ENCODE results near the gene FUT1. TPM values are rescaled to one million over a fixed set of nuclear protein-coding genes. Genes with fewer than 3 reads are reported as not detected.
"Not testable (repeated sequence)": the region's sequence is repeated elsewhere in the genome, so short reads cannot be mapped to it uniquely, and the experiment has no call there.

Gene FUT1
- total RNA-seq, 1 donor from 2014 or later: 10.9 TPM

GRCh38 chr19:48768171-48768753 lies 15.8 kb upstream of the FUT1 start:
- not testable (repeated sequence) for DNase-seq

DNA sequence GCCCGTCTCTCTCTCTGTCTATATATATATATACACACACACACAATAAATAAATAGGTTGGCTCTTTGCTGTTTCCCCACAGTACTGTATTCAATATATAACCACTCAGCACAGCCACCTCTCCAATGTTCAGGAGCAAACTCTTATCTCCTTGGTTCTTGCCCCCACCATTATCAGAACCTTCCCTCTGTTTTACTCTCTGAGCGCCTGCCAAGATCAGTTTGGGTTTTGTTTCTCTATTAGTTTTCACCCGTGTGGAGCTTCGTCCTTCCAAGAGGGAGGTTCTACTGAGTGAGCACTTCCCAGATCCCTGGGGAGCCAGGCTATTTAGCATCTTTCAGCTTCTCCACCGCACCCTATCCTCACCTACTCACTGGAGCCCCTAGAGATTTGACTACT lies 13.4 kb upstream of the FUT1 start:
- DNase-seq: not testable (repeated sequence)

GRCh38 chr19:48760504-48761205 lies 8.2 kb upstream of the FUT1 start:
- DNase-seq: peak; percentile 71

DNA sequence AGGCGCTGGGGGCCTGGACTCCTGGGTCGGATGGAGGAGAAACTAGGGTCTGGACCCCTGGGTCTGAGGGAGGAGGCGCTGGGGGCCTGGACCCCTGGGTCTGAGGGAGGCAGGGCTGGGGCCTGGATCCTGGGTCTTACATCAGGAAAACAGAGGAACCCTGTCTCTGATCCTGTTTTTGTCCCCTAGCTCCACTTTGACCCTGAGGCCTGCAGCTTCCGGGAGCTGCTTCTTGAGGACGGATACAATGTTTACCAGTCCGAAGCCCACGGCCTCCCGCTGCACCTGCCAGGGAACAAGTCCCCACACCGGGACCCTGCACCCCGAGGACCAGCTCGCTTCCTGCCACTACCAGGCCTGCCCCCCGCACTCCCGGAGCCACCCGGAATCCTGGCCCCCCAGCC lies 5.3 kb upstream of the FUT1 start:
- no peak for DNase-seq

DNA sequence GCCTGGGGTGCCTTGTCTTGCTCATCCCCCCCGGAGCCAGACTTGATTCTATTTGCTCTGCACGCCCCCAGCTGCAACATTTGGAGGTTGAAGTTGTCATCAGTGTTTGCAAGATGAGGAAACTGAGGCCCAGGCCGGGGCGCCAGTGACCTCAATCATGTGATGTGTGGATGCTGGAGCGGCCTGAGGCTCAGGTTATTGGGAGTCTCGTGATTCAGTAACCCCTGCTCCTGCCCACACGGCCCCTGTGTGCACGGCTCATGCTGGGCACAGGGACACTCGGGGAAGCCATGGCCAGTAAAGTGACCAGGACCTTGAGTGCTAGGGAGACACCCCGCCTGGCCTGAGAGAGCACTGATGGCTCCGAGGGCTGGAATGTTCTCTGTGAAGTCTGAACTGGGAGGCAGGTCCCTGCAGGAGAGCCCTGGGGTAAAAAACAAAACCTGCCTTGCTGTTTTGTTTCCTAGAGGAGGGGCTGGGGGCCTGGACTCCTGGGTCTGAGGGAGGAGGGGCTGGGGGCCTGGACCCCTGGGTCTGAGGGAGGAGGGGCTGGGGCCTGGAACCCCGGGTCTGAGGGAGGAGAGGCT lies 4.7 kb upstream of the FUT1 start:
- DNase-seq: no peak

- no peak for DNase-seq
Measured at GRCh38 chr19:48756686-48757085, 4.2 kb upstream of the FUT1 start.

- no peak for DNase-seq
Measured at GRCh38 chr19:48756212-48756611, 3.8 kb upstream of the FUT1 start.

DNA sequence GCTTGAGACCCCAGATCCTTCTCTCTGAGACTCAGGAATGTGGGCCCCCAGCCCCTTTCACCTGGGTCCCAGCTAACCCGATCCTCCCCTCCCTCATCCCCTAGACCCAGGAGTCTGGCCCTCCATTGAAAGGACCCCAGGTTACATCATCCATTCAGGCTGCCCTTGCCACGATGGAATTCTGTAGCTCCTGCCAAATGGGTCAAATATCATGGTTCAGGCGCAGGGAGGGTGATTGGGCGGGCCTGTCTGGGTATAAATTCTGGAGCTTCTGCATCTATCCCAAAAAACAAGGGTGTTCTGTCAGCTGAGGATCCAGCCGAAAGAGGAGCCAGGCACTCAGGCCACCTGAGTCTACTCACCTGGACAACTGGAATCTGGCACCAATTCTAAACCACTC lies 3.3 kb upstream of the FUT1 start:
- no peak for DNase-seq

- DNase-seq: no peak
Measured at GRCh38 chr19:48755084-48755641, 2.7 kb upstream of the FUT1 start, which contains the start of gene FGF21. Gene FGF21 (plus strand): TSS chr19:48755524. CDS start chr19:48756237, 713 bp downstream.

DNA sequence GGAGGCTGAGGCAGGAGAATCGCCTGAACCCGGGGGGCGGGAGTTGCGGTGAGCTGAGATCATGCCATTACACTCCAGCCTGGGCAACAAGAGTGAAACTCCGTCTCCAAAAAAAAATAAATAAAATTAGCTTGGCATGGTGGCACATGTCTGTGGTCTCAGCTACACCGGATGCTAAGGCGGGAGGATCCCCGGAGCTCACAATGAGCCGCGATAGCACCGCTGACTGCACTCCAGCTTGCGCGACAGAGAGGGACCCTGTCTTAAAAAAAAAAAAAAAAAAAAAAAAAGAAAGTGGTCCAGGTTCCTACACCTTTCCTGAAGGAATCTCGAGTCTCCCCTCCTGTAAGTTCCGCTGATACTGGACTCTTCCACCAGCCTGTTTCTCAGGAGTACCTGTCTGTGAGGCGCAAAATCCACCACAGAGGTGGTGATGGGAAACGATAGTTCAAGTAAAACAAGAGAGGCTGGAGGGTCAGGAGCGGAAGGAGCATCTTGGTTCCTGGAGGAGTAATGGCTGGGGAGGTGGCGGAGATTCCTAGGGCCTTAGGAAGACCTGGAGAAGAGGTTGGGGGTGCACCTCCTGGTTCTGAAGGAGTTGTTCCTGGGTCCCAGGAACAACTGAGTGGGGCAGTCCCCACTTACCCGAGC lies 471 bp downstream of the FUT1 start:
- DNase-seq: no peak

- DNase-seq: no peak
Measured at GRCh38 chr19:48750771-48751504, 1.5 kb downstream of the FUT1 start.

DNA sequence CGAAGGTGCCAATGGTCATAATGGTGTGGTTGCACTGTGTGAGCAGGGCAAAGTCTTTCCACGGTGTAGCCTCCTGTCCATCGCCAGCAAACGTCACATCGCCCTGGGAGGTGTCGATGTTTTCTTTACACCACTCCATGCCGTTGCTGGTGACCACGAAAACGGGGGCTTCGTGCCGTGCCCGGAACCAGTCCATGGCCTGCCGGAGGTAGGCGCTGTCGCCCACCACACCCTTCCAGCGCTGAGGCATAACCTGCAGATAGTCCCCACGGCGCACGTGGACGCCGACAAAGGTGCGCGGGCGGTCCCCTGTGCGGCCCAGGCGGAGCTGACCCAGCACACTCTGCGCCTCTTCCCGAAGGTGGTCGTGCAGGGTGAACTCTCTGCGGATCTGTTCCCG lies 2.1 kb downstream of the FUT1 start:
- DNase-seq: no peak

- no peak for DNase-seq
Measured at GRCh38 chr19:48749571-48750198, 2.8 kb downstream of the FUT1 start.

GRCh38 chr19:48746738-48747575 lies 5.5 kb downstream of the FUT1 start, which contains the start of gene IZUMO1:
Gene IZUMO1 (minus strand): TSS chr19:48746909. CDS start chr19:48745859, 1,050 bp downstream.
- peak; percentile 93 for DNase-seq

DNA sequence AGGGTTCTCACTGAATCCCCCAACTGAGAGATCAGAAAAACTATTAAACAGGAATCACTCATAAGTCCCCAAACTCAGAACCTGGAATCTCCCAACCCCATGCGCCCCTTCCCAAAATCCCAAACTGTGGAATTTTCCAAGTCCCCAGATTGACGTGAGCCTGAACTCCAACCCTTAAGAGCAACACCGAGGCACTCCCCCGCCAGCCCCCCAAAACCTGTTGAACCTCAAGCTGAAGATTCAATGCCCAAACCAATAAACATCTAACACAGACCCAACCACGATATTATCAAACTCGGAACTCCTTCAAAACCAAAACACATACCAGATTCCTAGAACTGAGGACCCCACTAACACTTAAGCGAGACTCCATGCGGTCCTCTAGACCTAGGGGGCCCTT lies 6.3 kb downstream of the FUT1 start:
- DNase-seq: no peak

DNA sequence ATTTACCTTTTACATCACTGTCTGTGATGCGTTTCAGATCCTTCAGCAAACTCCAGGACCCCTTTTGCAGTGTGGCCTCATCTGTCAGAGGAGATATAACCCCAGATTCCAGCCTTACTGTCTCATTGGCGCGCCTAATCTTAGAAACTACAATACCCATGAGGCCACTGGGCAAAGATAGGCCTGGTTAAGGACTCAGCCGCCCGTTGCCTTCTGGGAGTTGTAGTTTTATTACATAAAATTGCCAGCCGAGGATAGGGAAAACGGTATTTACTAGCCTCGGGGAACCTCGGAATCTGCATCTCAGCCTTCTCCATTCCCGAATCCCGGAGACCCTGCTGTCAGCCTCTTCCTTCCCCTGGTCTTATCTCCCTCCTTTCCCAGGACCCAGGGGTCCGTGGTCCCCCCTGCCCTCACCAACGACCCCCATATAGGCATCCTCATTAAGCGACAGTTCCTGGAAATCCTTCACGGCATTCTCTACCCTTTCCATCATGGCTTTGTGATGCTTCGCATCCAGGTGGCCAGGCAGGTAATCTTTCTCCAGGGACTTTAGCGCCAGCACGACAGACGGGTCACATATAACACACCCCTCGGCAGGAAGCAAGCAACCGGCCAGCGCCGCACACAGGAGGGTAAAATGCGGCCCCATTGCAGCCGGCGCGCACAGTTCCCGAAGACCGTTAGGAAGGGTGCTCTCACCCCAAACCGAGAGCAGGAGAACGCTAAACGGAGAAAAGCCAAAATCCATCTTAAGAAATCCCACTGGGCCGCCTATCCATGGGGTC lies 7.0 kb downstream of the FUT1 start:
- peak; percentile 71 for DNase-seq

- DNase-seq: no peak
Measured at GRCh38 chr19:48742096-48742495, 10.3 kb downstream of the FUT1 start.

DNA sequence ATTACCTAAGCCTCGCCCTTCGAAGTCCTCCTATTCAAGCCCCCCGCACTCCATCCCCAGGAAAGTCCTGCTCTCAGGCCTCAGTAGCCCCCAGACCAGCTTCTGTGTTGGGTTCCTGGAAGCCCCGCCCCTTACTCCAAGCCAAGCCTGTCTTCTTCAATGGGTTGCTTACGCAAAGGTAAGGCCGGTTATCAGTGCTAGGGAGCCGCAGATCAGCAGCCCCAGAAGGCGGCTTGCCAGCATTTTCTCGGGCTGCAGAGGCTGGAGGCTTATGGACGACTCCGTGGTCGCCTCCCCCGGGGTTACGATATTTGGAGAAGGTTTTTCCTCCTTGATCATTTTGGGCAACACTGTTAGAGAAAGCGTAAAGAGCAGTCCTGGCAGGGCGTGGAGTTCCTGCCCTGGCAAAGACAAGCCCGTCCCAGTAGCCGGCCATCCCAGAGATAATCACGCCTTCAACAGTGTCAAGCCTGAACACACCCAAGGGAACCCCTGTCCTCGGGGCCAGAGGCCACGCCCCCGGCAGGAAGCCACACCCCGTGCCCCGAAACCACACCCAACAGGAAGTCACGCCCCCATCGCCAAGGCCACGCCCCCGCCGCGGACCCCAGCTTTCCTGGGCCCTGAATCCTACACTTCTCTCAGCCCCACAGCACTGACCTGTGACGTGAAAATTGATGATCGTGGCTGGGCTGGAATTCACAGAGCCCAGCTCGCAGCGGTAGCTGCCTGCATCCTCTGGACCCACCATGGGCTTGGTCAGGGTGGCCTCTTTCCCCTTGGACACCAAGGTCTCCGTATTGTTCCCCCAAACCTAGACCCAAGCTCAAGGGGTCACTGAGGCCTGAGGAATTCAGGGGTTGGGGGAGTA lies 11.1 kb downstream of the FUT1 start:
- DNase-seq: peak; percentile 57
